Hypothalamus (tissue), 51 donors: ENCODE data around the gene NLRC5.
"Not testable (repeated sequence)": the region's sequence is repeated elsewhere in the genome, so short reads cannot be mapped to it uniquely, and the experiment has no call there.

Source experiments
- DNase-seq, 51 donors: peaks; one replicate each; lab custom pipeline; 2025; lab: John Stamatoyannopoulos, UW

Gene NLRC5

GRCh38 chr16:57041182-57042156 lies 52.1 kb downstream of the NLRC5 start:
- DNase-seq: no peak

DNA sequence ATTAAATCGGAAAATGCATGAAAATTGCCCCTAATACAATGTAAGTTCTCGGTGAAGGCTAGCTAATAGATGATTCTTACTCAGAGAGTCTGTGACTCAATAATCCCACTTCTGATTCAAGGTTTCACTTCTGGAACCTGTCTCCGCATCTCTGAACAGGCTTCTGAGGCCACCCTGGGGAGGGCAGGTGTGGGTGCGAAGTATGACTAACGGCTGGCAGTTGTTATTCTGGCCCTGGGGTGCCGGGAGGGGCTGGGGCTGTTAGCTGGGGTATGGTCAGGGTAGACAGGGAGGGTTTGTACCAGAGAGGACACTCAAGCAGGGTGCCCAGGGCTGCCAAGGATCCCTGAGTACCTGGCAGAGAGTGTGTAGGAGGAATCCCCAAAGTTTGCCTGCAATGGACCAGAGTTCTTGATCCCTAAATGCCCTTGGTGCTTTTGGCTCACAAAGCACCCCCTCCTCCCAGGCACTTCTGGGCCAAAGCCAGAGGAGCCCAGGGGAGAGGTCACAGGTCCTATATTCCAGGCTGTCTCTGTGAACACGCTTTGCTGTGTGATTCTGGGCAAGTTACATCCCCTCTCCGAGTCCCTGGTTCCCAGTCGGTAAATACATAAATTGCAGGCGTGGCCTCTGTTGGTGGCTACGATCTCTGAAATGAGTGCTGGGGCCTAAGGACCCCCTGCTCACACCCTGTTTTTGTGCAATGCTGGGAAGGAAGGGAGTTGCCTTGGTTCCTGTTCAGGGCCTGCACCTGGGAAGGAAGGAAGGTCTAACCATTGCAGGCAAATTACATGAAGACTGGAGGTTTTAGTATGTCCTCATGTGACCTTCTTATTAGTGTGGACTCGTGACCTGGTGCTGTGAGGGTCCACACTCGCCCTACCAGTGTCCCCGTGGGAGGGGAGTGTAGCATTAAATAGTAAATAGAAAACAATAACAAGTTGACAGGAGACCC lies 53.1 kb downstream of the NLRC5 start:
- DNase-seq: no peak

- no peak for DNase-seq
Measured at GRCh38 chr16:57043248-57043647, 53.9 kb downstream of the NLRC5 start.

- DNase-seq: no peak
Measured at GRCh38 chr16:57044931-57045693, 55.8 kb downstream of the NLRC5 start.

DNA sequence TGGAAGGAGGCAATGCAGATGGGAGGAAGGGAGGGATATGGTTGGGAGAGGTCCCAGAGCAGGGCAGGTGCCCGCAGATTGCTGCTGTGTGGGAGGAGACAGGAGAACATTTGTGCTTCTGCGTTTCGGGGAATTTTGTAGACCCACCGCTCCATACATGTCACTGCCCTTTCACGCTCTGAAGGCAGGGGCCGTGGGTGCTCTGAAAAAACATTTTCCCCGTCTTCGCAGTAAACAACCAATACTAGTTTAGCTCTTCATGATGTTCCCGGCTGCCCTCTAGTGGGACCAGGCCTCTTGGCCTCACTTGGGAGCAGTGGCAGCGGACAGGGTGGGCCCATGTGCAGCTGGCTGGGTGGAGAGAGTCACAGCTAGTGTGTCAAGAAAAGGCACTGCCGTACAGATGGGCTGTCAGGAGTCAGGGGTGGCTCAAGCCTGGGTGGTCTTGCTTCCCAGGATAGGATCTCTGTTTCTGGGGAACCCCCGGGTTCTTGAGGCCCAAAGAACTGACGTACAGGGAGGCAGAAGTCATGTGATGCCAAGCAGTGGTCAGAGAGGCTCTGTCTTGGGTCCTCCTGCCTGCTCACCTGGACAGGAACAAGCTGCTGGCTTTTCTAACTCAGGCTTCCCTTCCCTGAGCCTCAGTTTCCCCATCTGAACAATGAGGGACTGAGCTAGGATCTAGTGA lies 56.5 kb downstream of the NLRC5 start:
- peak in 45 of 51 donors; percentile 7 to 80 (median 44) for DNase-seq

DNA sequence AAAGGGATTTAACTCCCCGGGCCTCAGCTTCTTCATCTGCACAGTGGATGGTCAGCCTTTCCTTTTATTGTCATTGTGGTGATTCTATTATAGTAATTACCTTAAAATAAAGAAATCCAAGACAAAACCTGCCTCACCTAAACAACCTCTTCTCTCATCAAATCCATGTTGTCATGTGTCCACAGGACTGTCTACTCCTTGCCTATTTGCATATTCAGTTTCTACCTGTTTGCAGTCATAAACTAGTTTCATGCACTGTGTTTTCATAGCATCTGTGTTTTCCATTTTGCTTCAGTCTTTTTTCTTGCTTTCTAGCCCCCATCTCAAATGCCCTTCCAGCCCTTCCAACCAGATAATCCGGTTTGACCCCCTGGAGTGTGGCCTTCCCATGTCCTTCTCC lies 58.7 kb downstream of the NLRC5 start:
- no peak for DNase-seq

DNA sequence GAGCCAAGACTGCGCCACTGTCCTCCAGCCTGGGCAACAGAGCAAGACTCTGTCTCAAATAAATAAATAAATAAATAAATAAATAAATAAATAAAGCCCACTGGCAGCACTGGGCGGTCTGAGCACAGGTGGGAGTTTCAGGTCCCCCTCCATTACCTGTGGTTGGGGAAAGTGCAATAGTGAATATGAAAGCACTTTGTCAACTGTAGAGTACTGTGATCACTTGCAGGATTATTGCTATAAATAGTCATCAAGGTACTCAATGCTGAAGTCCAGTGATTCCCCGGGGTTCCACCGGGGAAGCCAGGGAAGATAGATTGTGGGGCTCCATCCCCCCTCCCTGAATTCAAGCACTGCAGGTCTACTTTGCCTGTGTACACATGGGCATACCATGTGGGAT lies 60.3 kb downstream of the NLRC5 start:
- DNase-seq: no peak

- DNase-seq: no peak
Measured at GRCh38 chr16:57051696-57052228, 62.4 kb downstream of the NLRC5 start.

DNA sequence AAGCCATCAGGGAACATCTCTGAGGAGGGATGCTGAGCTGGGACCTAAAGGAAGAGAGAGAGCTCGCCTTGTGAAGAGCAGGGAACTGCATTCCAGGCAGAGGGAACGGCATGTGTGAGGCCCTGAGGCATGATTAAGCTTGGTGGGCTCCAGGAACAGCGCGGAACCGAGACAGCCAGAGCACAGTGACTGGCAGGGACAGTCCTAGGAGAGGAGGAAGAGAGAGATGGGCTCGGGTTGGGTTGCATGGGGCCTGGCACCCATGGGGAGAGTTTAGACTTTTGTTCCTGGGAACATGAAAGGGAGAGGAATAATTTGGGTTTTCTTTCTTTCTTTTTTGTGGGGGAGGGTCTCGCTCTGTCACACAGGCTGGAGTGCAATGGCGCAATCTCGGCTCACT lies 63.8 kb downstream of the NLRC5 start:
- no peak for DNase-seq

DNA sequence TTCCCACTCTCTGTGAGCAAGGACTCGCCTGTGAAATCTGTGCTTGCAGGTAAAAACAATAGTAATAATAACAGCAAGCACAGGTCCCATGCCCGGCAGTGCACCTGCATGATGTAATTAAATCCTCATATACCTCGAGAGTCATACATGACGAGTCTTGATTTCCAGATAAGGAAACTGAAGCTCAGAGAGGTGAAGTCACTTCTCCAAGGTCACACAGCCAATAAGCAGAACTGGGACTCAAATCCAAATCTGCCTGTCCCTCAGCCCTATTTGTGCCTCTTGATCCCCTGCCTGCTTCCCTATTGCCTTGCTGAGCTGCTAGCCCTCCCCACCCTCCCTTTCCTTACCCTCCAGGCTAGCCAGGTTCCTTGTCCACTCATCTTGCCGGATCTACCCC lies 65.0 kb downstream of the NLRC5 start:
- no peak for DNase-seq

GRCh38 chr16:57054771-57055170 lies 65.4 kb downstream of the NLRC5 start:
- DNase-seq: no peak

GRCh38 chr16:57055671-57056070 lies 66.3 kb downstream of the NLRC5 start:
- DNase-seq: no peak

GRCh38 chr16:57058291-57058861 lies 69.0 kb downstream of the NLRC5 start:
- no peak for DNase-seq

DNA sequence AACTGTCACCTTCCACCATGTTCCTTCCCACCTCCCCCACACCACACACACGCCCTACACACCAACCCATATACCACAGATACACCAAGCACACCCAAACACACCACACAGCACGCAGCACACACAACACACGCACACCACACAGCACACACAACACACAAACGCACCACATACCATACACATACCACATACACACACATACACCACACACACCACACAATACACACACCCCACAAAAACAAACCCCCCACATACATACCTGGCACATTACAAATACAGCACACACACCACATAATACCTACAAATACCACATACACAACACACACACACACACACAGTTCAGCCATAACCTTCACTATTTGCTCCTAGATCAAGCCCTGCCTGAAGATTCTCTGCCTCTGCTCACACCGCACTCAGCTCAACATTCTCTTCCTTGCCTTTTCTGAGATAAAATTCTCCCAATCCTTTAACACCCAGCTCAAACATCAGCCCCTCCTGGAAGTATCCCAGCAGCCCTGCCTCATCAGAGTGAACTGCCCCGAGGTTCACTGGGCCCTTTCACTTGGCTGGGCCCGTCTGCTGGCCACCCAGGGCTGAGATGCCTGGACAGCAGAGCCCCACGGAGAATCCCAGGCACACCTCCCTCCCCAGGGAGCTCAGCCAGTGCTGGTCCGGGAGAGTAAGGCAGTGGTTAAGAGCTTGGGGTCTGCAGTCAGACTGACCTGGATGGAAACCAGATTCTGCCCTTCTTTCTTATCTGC lies 71.1 kb downstream of the NLRC5 start:
- no peak for DNase-seq

DNA sequence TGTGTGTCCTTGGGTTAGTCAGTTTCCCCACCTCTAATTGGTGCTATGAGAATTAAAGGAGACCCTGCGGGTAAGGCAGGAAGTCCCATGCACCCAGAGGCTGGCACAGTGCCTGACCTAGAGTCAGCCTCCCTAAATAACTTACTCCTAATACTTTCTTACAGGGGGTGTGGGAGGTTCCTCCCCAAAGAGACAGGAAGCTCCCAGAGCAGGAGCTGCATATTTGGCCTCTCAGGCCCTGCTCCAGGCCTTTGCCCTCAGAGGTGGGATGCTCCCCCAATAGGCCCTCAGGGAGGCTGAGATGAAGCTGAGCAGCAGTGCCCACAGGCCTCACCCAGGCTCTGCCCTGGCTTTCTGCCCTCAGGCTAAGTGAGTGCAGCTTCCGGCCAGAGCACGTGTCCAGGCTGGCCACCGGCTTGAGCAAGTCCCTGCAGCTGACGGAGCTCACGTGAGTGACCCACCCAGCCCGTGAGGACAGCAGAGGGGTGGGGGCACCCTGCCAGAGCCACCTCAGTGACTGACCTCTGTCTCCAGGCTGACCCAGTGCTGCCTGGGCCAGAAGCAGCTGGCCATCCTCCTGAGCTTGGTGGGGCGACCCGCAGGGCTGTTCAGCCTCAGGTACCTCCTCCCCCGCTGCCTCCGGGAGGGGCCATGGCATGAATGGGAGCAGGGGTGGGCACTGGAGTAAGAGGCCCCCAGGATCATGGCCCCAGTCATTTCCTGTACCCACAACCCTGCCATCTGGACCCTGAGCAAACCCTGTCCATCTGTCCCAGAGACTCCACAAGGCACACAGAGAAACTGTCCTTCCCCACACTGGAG lies 71.9 kb downstream of the NLRC5 start:
- DNase-seq: peak in 6 of 51 donors; percentile 11 to 49 (median 16)

GRCh38 chr16:57062329-57062728 lies 73.0 kb downstream of the NLRC5 start:
- peak in 1 of 51 donors; percentile 5 for DNase-seq

- not testable (repeated sequence) for DNase-seq
Measured at GRCh38 chr16:57063189-57063588, 73.8 kb downstream of the NLRC5 start.

DNA sequence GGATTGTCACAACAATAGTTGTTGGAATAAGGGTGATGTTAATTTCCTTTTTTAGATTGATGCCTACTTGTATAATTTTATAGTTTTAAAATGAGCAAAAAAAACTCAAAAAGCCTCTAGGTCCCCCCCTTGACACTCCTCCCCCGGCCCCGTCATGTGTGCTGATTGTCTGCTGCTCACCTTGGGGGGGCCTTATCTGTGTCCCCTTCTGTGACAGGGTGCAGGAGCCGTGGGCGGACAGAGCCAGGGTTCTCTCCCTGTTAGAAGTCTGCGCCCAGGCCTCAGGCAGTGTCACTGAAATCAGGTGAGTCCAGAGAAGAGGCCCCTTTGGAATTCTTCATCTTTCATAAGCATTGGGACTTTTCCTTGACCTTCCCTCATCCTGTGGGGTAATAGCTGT lies 75.6 kb downstream of the NLRC5 start:
- no peak for DNase-seq
